ENCODE results near the gene NCOA3. TPM values are rescaled to one million over a fixed set of nuclear protein-coding genes. Genes with fewer than 3 reads are reported as not detected.

Gene NCOA3
- total RNA-seq, 2 experiments from 2014 or later = 71.3 to 74.2 TPM

DNA sequence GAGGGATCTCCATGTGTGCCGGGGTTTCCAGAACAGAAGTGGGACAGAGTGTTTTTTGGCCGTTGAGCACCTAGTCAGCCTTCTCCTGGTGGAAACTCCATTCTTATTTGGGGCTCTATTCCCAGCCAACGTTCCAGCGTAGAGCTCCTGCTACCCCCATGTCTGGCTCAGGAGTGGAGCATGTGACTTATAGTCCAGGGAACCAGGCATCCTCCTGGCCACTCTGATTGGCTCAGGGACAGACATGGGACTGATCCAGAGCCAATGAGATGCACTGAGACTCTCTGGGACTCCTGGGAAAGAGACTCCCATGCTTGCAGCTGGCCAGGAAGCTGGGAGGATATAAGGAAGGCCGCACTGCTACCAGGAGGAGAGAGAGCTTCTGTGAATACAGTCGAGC is 196.5 kb downstream of the NCOA3 start:
- DNase-seq = no peak
- Mint-ChIP-seq H3K36me3 (no peaks in the 10 kb centered on the region), H3K27ac (no peak overlapping the region), H3K4me3 (no peak overlapping the region), H3K27me3 (peaks cover 3% of the 10 kb centered on the region), H3K4me1 (peaks cover 3% of the 10 kb centered on the region), H3K9me3 (no peaks in the 10 kb centered on the region)
- no peak for ATAC-seq (ENCODE audit: low read depth)
- POLR2A ChIA-PET = no interaction called here

DNA sequence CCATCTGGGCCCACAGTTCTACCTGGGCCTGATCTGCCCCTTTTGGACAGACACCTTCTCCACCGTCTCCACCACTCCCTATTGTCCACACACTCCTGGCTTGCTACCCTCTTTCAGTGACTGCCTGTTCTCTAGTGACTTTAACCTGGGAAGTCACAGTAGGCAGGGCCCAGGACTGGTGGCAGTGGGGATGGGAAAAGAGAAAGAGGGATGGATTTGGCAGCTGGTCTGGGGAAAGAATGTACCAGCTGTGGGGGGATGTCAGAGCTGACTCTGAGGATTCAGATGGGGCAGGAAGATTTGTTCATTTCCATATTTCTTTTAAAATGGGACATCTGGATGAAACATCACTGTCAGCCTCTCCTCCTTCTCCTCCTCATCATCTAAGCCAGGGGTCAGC is 198.1 kb downstream of the NCOA3 start:
- Mint-ChIP-seq H3K27me3 (peaks cover 3% of the 10 kb centered on the region), H3K9me3 (no peaks in the 10 kb centered on the region), H3K27ac (no peak overlapping the region), H3K36me3 (no peaks in the 10 kb centered on the region), H3K4me3 (no peak overlapping the region), H3K4me1 (peaks cover 3% of the 10 kb centered on the region)
- ATAC-seq (ENCODE audit: low read depth) (no peak), DNase-seq (no peak)
- POLR2A ChIA-PET = no interaction called here

DNA sequence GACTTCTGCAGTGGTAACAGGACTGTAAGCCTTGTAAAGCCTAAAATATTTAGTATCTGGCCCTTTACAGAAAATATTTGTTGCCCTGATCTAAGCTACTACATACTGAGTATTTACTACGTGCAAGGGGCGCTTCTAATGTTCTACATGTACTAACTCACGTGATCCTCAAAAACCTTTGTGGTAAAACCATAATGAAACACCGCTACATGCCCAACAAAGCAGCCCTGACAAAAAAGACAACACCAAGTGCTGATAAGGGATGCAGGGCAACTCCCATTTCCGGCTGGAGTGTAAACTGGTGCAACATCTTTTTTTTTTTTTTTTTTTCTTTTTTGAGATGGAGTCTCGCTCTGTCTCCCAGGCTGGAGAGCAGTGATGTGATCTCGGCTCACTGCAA is 198.6 kb downstream of the NCOA3 start:
- H3K4me3 Mint-ChIP-seq = no peak overlapping the region
- no peaks in the 10 kb centered on the region for H3K36me3 Mint-ChIP-seq
- H3K4me1 Mint-ChIP-seq = peaks cover 1% of the 10 kb centered on the region
- DNase-seq (no peak), ATAC-seq (ENCODE audit: low read depth) (no peak)
- POLR2A ChIA-PET = no interaction called here
- H3K27ac Mint-ChIP-seq = no peak overlapping the region
- peaks cover 3% of the 10 kb centered on the region for H3K27me3 Mint-ChIP-seq
- no peaks in the 10 kb centered on the region for H3K9me3 Mint-ChIP-seq

DNA sequence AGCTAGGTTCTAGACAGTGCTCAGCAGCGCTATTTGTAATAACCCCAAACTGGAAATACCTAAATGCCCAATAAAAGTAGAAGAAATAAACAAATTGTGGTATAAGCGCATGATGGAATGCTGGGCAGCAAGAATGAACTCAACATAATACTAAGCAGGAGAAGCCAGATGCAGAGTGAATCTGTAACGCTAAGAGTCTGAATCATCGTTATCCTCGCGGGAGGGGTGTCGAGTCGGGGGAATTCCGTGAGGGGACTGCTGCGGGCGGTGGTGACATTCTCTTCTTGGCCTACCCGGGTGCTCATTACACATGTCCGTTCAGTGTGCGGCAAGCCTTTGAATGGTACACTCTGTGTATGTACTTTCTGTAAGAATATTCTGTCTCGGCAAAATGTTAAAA is 199.9 kb downstream of the NCOA3 start:
- Mint-ChIP-seq H3K27ac (no peak overlapping the region), H3K9me3 (no peaks in the 10 kb centered on the region), H3K36me3 (no peaks in the 10 kb centered on the region), H3K27me3 (peaks cover 3% of the 10 kb centered on the region), H3K4me1 (no peaks in the 10 kb centered on the region), H3K4me3 (no peak overlapping the region)
- POLR2A ChIA-PET = no interaction called here
- ATAC-seq (ENCODE audit: low read depth) (no peak), DNase-seq (no peak)

DNA sequence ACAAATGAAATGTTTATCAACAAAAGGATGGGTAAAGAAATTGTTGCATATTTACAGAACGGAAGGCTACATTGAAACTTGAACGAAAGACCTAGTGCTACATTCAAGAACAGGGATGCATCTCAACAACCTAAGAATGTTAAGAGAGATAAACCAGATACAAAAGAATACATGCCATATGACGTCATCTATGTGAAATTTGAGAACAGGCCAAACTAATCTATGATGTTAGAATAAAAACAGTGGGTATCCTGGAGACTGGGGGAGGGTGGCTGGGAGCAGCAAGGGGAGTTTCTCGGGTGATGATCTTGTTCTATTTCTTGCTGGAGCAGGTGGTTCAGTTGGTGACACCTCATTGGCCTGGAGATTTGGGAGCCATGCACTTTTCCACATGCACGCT is 202.1 kb downstream of the NCOA3 start:
- POLR2A ChIA-PET = no interaction called here
- Mint-ChIP-seq H3K27ac (no peak overlapping the region), H3K27me3 (peaks cover 3% of the 10 kb centered on the region), H3K36me3 (no peaks in the 10 kb centered on the region), H3K4me1 (no peaks in the 10 kb centered on the region), H3K4me3 (no peak overlapping the region), H3K9me3 (no peaks in the 10 kb centered on the region)
- ATAC-seq (ENCODE audit: low read depth) (no peak), DNase-seq (no peak)

DNA sequence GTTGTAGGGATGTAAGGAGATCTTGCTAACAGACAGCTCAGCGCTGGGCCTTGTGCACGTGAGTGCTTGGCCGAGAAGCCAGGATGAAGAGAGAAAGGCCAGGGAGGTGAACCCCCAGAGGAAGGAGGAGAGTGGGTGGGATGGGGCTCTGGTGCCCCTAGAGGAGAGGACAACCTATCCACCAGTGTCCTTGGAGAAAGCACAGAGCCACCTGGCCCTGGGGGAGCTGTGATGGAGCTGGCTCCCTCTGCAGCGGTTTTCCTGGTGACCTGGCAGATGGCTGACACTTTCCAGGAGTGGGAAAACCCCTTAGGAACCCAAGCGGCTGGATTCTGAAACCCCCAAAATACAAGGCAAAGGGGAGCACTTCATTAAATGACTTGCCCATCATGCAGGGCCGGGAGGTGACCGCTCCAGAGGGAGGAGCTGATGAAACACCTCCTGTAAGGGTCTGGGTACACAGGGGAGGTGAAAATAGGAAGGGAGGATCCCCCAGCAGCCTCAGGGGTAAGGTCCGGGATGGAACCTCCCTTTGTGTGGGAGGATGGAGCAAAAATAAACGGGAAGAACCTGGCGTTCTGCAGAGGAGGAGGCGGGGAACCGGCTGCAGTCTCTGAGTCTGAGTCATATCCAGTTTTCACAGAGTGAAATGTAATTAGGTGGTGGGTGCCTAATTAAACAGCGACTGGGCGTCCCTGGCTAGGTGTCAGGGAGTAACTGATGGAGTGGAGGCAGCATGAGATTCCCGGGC is 203.2 kb downstream of the NCOA3 start:
- Mint-ChIP-seq H3K4me1 (no peaks in the 10 kb centered on the region), H3K36me3 (no peaks in the 10 kb centered on the region), H3K4me3 (no peak overlapping the region), H3K27ac (no peak overlapping the region), H3K9me3 (no peaks in the 10 kb centered on the region), H3K27me3 (peaks cover 3% of the 10 kb centered on the region)
- POLR2A ChIA-PET = no interaction called here
- DNase-seq (no peak), ATAC-seq (ENCODE audit: low read depth) (no peak)

DNA sequence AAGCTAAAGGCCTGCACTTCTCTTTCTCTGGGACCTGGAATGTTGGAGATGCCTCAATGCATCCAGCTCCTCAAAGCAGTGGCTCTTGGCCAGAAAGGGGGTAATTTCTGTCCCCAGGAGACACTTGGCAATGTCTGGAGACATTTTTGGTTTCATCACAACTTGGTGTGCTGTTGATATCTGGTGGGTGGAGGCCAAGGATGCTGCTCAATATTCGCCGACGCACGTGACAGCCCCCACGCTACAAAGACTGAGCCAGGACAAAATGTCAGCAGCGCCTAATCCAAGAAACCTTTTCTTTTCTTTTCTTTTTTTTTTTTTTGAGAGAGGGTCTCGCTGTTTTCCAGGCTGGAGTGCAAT is 203.8 kb downstream of the NCOA3 start:
- POLR2A ChIA-PET = no interaction called here

DNA sequence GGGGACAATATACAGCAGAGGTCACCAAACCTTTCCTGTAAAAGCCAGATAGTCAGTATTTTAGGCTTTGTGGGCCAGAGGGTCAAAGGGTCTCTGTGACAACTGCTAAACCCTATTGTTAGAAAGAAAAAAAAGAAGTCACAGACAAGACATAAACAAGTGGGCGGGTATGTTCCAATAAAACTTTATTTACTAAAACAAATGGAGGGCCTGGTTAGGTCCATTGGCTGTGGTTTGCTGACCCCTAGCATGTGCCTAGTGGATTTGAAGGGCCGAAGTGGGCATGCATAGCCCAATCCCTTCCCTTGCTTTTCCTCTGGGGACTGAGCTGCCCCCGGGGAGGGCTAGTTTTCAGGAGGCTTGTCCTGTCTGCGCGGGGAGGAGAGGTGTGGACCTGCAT is 204.7 kb downstream of the NCOA3 start:
- DNase-seq (no peak), ATAC-seq (ENCODE audit: low read depth) (no peak)
- peaks cover 2% of the 10 kb centered on the region for H3K4me1 Mint-ChIP-seq
- H3K4me3 Mint-ChIP-seq = no peak overlapping the region
- no peak overlapping the region for H3K27ac Mint-ChIP-seq
- no peaks in the 10 kb centered on the region for H3K36me3 Mint-ChIP-seq
- H3K9me3 Mint-ChIP-seq = no peaks in the 10 kb centered on the region
- peaks cover 3% of the 10 kb centered on the region for H3K27me3 Mint-ChIP-seq
- POLR2A ChIA-PET = no interaction called here

More for the DNA sequence above, 203.8 kb downstream of the NCOA3 start:
- no peak for DNase-seq
- Mint-ChIP-seq H3K36me3 (no peaks in the 10 kb centered on the region), H3K27me3 (peaks cover 3% of the 10 kb centered on the region), H3K9me3 (no peaks in the 10 kb centered on the region), H3K27ac (no peak overlapping the region), H3K4me3 (no peak overlapping the region), H3K4me1 (peaks cover under 1% of the 10 kb centered on the region)
- ATAC-seq (ENCODE audit: low read depth) = no peak

Other genes starting within 250 kb of the NCOA3 start
- gene ZMYND8, start 145.2 kb upstream of the NCOA3 start, total RNA-seq = 10 to 100 TPM; 51.0 to 51.5 TPM

Measured in activated naive CD8-positive, alpha-beta T cell treated with anti-CD3 and anti-CD28 coated beads, Interleukin-2, amount 10 ng/mL, durations not matched to agents 7 days and 5 days (primary cell).